ENCODE data around the gene SCYGR5.
"Not testable (repeated sequence)": the region's sequence is repeated elsewhere in the genome, so short reads cannot be mapped to it uniquely, and the experiment has no call there.

The SCYGR5 gene

GRCh38 chr2:227671170-227671905 lies 4.7 kb downstream of the SCYGR5 start:
- in situ Hi-C loops (cut with MboI; ENCODE audit: low sequenced_read_pairs): no loop called here

GRCh38 chr2:227673620-227674019 lies 7.0 kb downstream of the SCYGR5 start:
- in situ Hi-C loops (cut with MboI; ENCODE audit: low sequenced_read_pairs): not testable (repeated sequence)

GRCh38 chr2:227674485-227674884 lies 7.9 kb downstream of the SCYGR5 start:
- in situ Hi-C loops (cut with MboI; ENCODE audit: low sequenced_read_pairs): no loop called here

- in situ Hi-C loops (cut with MboI; ENCODE audit: low sequenced_read_pairs): no loop called here
Observed at GRCh38 chr2:227677928-227678327, 11.3 kb downstream of the SCYGR5 start.

GRCh38 chr2:227684258-227684657 lies 17.7 kb downstream of the SCYGR5 start:
- in situ Hi-C loops (cut with MboI; ENCODE audit: low sequenced_read_pairs): no loop called here

GRCh38 chr2:227687189-227687588 lies 20.6 kb downstream of the SCYGR5 start:
- in situ Hi-C loops (cut with MboI; ENCODE audit: low sequenced_read_pairs): no loop called here

GRCh38 chr2:227696990-227697679 lies 30.5 kb downstream of the SCYGR5 start:
- in situ Hi-C loops (cut with MboI; ENCODE audit: low sequenced_read_pairs): no loop called here

- in situ Hi-C loops (cut with MboI; ENCODE audit: low sequenced_read_pairs): no loop called here
Observed at GRCh38 chr2:227701556-227701955, 35.0 kb downstream of the SCYGR5 start.

- in situ Hi-C loops (cut with MboI; ENCODE audit: low sequenced_read_pairs): no loop called here
Observed at GRCh38 chr2:227703280-227703732, 36.7 kb downstream of the SCYGR5 start.

GRCh38 chr2:227703961-227704360 lies 37.4 kb downstream of the SCYGR5 start:
- in situ Hi-C loops (cut with MboI; ENCODE audit: low sequenced_read_pairs): no loop called here

- in situ Hi-C loops (cut with MboI; ENCODE audit: low sequenced_read_pairs): no loop called here
Observed at GRCh38 chr2:227706859-227707258, 40.3 kb downstream of the SCYGR5 start.

- in situ Hi-C loops (cut with MboI; ENCODE audit: low sequenced_read_pairs): no loop called here
Observed at GRCh38 chr2:227707390-227707789, 40.8 kb downstream of the SCYGR5 start.

GRCh38 chr2:227710986-227711385 lies 44.4 kb downstream of the SCYGR5 start:
- in situ Hi-C loops (cut with MboI; ENCODE audit: low sequenced_read_pairs): no loop called here

GRCh38 chr2:227713291-227713690 lies 46.7 kb downstream of the SCYGR5 start:
- in situ Hi-C loops (cut with MboI; ENCODE audit: low sequenced_read_pairs): no loop called here

GRCh38 chr2:227716501-227716900 lies 49.9 kb downstream of the SCYGR5 start:
- in situ Hi-C loops (cut with MboI; ENCODE audit: low sequenced_read_pairs): no loop called here

All from hTERT RPE-1 (cell line).